H9 (cell line): ENCODE measurements around the gene FAM229B. TPM values are rescaled to one million over a fixed set of nuclear protein-coding genes. Genes with fewer than 3 reads are reported as not detected.

Experiments
- DNase-seq: peaks from one replicate; pipeline ENCODE4 v3.0.0-alpha.2; 2017
- H2AFZ ChIP-seq: one replicate; pipeline ENCODE4 v1.6.1; 2013; ENCODE audit warnings: mild to moderate bottlenecking, low read length, control low read depth, moderate library complexity
- H2AK5ac ChIP-seq: 2 replicates; pipeline ENCODE4 v1.6.1; 2013; ENCODE audit warnings: low read length, control low read depth, mixed read lengths; ENCODE audit not compliant: insufficient read length
- H2BK120ac ChIP-seq: one replicate; pipeline ENCODE4 v1.6.1; 2013; ENCODE audit warnings: low read depth, mild to moderate bottlenecking, low read length, control low read depth, inconsistent platforms; ENCODE audit not compliant: poor library complexity, severe bottlenecking
- H2BK12ac ChIP-seq: 2 replicates; pipeline ENCODE4 v1.6.1; 2013; ENCODE audit warnings: low read length, control low read depth, mixed read lengths, low read depth; ENCODE audit not compliant: insufficient read length
- H2BK15ac ChIP-seq: 2 replicates; pipeline ENCODE4 v1.6.1; 2013; ENCODE audit warnings: low read depth, low read length, control low read depth
- H2BK20ac ChIP-seq: one replicate; pipeline ENCODE4 v1.6.1; 2013; ENCODE audit warnings: low read depth, mild to moderate bottlenecking, low read length, control low read depth, inconsistent platforms; ENCODE audit not compliant: poor library complexity, severe bottlenecking
- H2BK5ac ChIP-seq: 2 replicates; pipeline ENCODE4 v1.6.1; 2013; ENCODE audit warnings: low read length, control low read depth, mixed read lengths; ENCODE audit not compliant: insufficient read length
- H3K14ac ChIP-seq: 2 replicates; pipeline ENCODE4 v1.6.1; 2013; ENCODE audit warnings: low read length, control low read depth; ENCODE audit not compliant: insufficient read depth
- H3K18ac ChIP-seq: 2 replicates; pipeline ENCODE4 v1.6.1; 2013; ENCODE audit warnings: low read depth, mild to moderate bottlenecking, mixed read lengths, low read length, control low read depth; ENCODE audit not compliant: insufficient read length
- H3K23ac ChIP-seq: 2 replicates; pipeline ENCODE4 v1.6.1; 2013; ENCODE audit warnings: low read length, control low read depth, mixed read lengths, low read depth; ENCODE audit not compliant: insufficient read length
- H3K23me2 ChIP-seq: 2 replicates; pipeline ENCODE4 v1.6.1; 2013; ENCODE audit warnings: low read depth, mild to moderate bottlenecking, mixed read lengths, low read length, control low read depth; ENCODE audit not compliant: insufficient read length, poor library complexity, severe bottlenecking
- H3K27ac ChIP-seq: 2 replicates; pipeline ENCODE4 v1.5.1; 2013; ENCODE audit warnings: low read length, control low read depth, mixed read lengths, low read depth; ENCODE audit not compliant: insufficient read length
- H3K27me3 ChIP-seq: 2 replicates; pipeline ENCODE4 v1.6.1; 2013; ENCODE audit warnings: low read length, control low read depth, inconsistent platforms; ENCODE audit not compliant: insufficient read depth
- H3K4ac ChIP-seq: 2 replicates; pipeline ENCODE4 v1.6.1; 2013; ENCODE audit warnings: low read depth, mild to moderate bottlenecking, control low read depth, inconsistent platforms, low read length, moderate library complexity
- H3K4me1 ChIP-seq: 2 replicates; pipeline ENCODE4 v1.6.1; 2013; ENCODE audit warnings: low read length, control low read depth, inconsistent platforms; ENCODE audit not compliant: insufficient read depth
- H3K4me2 ChIP-seq: 2 replicates; pipeline ENCODE4 v1.6.1; 2013; ENCODE audit warnings: low read length, control low read depth, mixed read lengths; ENCODE audit not compliant: insufficient read length, insufficient read depth
- H3K56ac ChIP-seq: 2 replicates; pipeline ENCODE4 v1.6.1; 2013; ENCODE audit warnings: low read depth, mild to moderate bottlenecking, mixed read lengths, low read length, control low read depth; ENCODE audit not compliant: insufficient read length
- H3K79me1 ChIP-seq: 2 replicates; pipeline ENCODE4 v1.6.1; 2013; ENCODE audit warnings: low read depth, mild to moderate bottlenecking, moderate library complexity, low read length, control low read depth, inconsistent platforms; ENCODE audit not compliant: insufficient read depth, poor library complexity, severe bottlenecking
- H3K79me2 ChIP-seq: 2 replicates; pipeline ENCODE4 v1.6.1; 2013; ENCODE audit warnings: low read length, control low read depth, inconsistent platforms; ENCODE audit not compliant: insufficient read depth
- H3K9ac ChIP-seq: 2 replicates; pipeline ENCODE4 v1.6.1; 2013; ENCODE audit warnings: low read length, control low read depth, mixed read lengths; ENCODE audit not compliant: insufficient read length; ENCODE audit errors: extremely low read depth
- H3K9me3 ChIP-seq: one replicate; pipeline ENCODE4 v1.6.1; 2013; ENCODE audit warnings: low read depth, low read length, inconsistent platforms; ENCODE audit not compliant: control insufficient read depth
- H3T11ph ChIP-seq: one replicate; pipeline ENCODE4 v1.6.1; 2013; ENCODE audit warnings: mild to moderate bottlenecking, low read length, control low read depth, inconsistent platforms
- H4K20me1 ChIP-seq: one replicate; pipeline ENCODE4 v1.6.1; 2013; ENCODE audit not compliant: control insufficient read depth, insufficient read length, insufficient read depth
- H4K5ac ChIP-seq: 2 replicates; pipeline ENCODE4 v1.6.1; 2013; ENCODE audit warnings: low read depth, mild to moderate bottlenecking, mixed read lengths, low read length, control low read depth; ENCODE audit not compliant: insufficient read length
- H4K8ac ChIP-seq: replicated peaks from 2 replicates; pipeline ENCODE4 v1.6.1; 2013; ENCODE audit warnings: low read length, control low read depth, mixed read lengths, low read depth; ENCODE audit not compliant: insufficient read length
- H4K91ac ChIP-seq: 2 replicates; pipeline ENCODE4 v1.6.1; 2013; ENCODE audit warnings: low read depth, mild to moderate bottlenecking, moderate library complexity, mixed read lengths, low read length, control low read depth; ENCODE audit not compliant: insufficient read length
- H3K27ac Mint-ChIP-seq, 3 experiments: 2 replicates in 2 of 3; 3 replicates in 1 of 3; pipeline ENCODE4 v1.8.0; 2020 to 2021; ENCODE audit warnings: mixed read lengths in 3 of 3, mild to moderate bottlenecking in 1 of 3, moderate library complexity in 1 of 3
- H3K27me3 Mint-ChIP-seq: 2 replicates; pipeline ENCODE4 v1.8.0; 2021; ENCODE audit warnings: low read depth, mild to moderate bottlenecking, moderate library complexity, mixed read lengths
- H3K36me3 Mint-ChIP-seq, 3 experiments: 2 replicates in 2 of 3; 3 replicates in 1 of 3; pipeline ENCODE4 v1.8.0; 2020 to 2021; ENCODE audit warnings: low read depth in 3 of 3, mixed read lengths in 3 of 3; ENCODE audit not compliant: insufficient read depth in 1 of 3
- H3K4me1 Mint-ChIP-seq, 2 experiments: 2 replicates each; pipeline ENCODE4 v1.8.0; 2020; ENCODE audit warnings: mixed read lengths in 2 of 2
- H3K4me3 Mint-ChIP-seq, 2 experiments: 2 replicates in 1 of 2; 3 replicates in 1 of 2; pipeline ENCODE4 v1.8.0; 2020 to 2021; ENCODE audit warnings: mild to moderate bottlenecking in 2 of 2, mixed read lengths in 2 of 2, moderate library complexity in 1 of 2
- H3K9me3 Mint-ChIP-seq, 2 experiments: 2 replicates in 1 of 2; 3 replicates in 1 of 2; pipeline ENCODE4 v1.8.0; 2020; ENCODE audit warnings: mild to moderate bottlenecking in 2 of 2, mixed read lengths in 2 of 2, moderate library complexity in 1 of 2
- WGBS: extraction: QIAGEN DNeasy Blood & Tissue Kit; methylation state at CpG from one replicate; pipeline ENCODE4 v1.1.7; 2013; ENCODE audit warnings: missing lambda C conversion rate, low lambda C conversion rate, mixed read lengths; ENCODE audit not compliant: insufficient read length; ENCODE audit errors: extremely low coverage; 5-methylcytosine and 5-hydroxymethylcytosine counted together
- total RNA-seq: library from RNA; stranded (reverse); gene quantifications from 2 replicates; pipeline ENCODE4 v1.2.1, GENCODE V29; 2021
- TF ChIP-seq, protein P1 (sequence below): fragments of 200-600 bp; sonication (generic); conservative IDR thresholded peaks from 3 replicates; pipeline ENCODE4 v1.8.0; 2021; ENCODE audit warnings: antibody characterized with exemption, mild to moderate bottlenecking

FAM229B gene
- total RNA-seq, 1 experiment from 2014 or later: 8.2 TPM

DNA sequence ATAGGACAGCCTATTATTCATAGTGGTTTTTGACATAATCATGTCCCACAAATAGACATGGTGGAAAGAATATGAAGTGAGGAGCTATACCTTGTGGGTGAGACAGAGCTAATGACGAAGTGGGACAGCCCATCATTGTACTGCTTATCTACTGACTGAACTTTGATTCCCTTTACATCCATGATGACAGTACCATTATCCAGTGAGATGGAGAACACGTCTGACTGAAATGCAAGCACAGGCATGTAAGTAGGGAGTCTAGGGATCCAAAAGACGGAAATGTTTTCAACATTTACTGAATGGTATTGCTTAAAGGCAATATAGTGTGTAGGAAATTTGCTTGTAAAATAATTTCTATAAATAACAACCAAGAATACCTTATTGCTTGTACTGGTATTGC lies 43.5 kb downstream of the FAM229B start:
- H3T11ph ChIP-seq: no peak overlapping the region
- H2BK15ac ChIP-seq: no peak overlapping the region
- H2BK20ac ChIP-seq: no peak overlapping the region
- no peak overlapping the region for H3K4ac ChIP-seq
- Mint-ChIP-seq H3K4me3 (no peak overlapping the region), H3K4me1 (no peaks in the 10 kb centered on the region), H3K27me3 (no peaks in the 10 kb centered on the region; the same call in 1 of the 2 replicates), H3K9me3 (no peaks in the 10 kb centered on the region), H3K36me3 (no peaks in the 10 kb centered on the region), H3K27ac (no peak overlapping the region)
- TF ChIP-seq, protein P1, sequence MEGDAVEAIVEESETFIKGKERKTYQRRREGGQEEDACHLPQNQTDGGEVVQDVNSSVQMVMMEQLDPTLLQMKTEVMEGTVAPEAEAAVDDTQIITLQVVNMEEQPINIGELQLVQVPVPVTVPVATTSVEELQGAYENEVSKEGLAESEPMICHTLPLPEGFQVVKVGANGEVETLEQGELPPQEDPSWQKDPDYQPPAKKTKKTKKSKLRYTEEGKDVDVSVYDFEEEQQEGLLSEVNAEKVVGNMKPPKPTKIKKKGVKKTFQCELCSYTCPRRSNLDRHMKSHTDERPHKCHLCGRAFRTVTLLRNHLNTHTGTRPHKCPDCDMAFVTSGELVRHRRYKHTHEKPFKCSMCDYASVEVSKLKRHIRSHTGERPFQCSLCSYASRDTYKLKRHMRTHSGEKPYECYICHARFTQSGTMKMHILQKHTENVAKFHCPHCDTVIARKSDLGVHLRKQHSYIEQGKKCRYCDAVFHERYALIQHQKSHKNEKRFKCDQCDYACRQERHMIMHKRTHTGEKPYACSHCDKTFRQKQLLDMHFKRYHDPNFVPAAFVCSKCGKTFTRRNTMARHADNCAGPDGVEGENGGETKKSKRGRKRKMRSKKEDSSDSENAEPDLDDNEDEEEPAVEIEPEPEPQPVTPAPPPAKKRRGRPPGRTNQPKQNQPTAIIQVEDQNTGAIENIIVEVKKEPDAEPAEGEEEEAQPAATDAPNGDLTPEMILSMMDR: no peak
- H2AK5ac ChIP-seq: no peak overlapping the region
- H2BK5ac ChIP-seq: no peak overlapping the region
- no peak for DNase-seq
- no peak overlapping the region for H3K23ac ChIP-seq
- no peak overlapping the region for H3K14ac ChIP-seq
- H4K20me1 ChIP-seq: no peaks in the 10 kb centered on the region
- no peak overlapping the region for H2BK120ac ChIP-seq
- no peak overlapping the region for H3K9ac ChIP-seq
- no peaks in the 10 kb centered on the region for H3K79me2 ChIP-seq
- H3K18ac ChIP-seq: no peak overlapping the region
- H3K79me1 ChIP-seq: no peaks in the 10 kb centered on the region
- H4K5ac ChIP-seq: no peak overlapping the region
- H3K27me3 ChIP-seq: no peaks in the 10 kb centered on the region
- H3K4me2 ChIP-seq: no peak overlapping the region
- H2BK12ac ChIP-seq: no peak overlapping the region
- H3K27ac ChIP-seq: no peak overlapping the region
- H3K9me3 ChIP-seq: no peaks in the 10 kb centered on the region
- H3K23me2 ChIP-seq: no peaks in the 10 kb centered on the region
- H2AFZ ChIP-seq: no peak overlapping the region
- no peaks in the 10 kb centered on the region for H3K4me1 ChIP-seq
- WGBS: no CpG with 5 or more reads among the region's 3 CpGs
- H3K56ac ChIP-seq: no peak overlapping the region
- H4K8ac ChIP-seq: no peak overlapping the region
- no peak overlapping the region for H4K91ac ChIP-seq
